Nucleus accumbens (tissue), 56 donors: ENCODE data around the gene FNDC1.
"Not testable (repeated sequence)": the region's sequence is repeated elsewhere in the genome, so short reads cannot be mapped to it uniquely, and the experiment has no call there.

Experiments
- DNase-seq, 56 donors: peaks; one replicate each; lab custom pipeline; 2025; lab: John Stamatoyannopoulos, UW

Gene FNDC1

GRCh38 chr6:159169193-159169555 is at the start of gene FNDC1:
Gene FNDC1, plus strand, starts transcription at chr6:159169400. Its CDS starts 197 bp downstream, at chr6:159169597.
- peak in 3 of 56 donors; percentile 2 to 49 (median 10) for DNase-seq

DNA sequence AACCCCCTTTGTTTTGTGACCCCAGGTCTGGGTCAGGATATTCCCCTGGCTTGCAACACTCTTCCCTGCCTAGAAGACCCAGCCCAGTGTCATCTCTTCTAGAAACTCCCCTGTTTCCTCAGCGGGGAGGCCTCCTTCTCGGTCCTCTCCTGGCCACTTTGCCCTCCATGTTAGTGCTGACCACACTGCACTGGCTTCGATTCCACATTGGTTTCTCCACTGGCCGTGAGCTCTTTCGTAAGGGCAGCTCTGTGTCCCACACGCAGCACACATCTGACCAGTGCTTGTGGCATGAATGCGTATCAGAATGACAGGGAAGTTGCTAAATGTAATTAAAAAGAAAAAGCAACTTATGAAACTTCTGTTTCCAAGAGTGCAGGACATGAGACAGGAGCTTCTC is 49.4 kb upstream of the FNDC1 start:
- DNase-seq: peak in 1 of 56 donors; percentile 25

DNA sequence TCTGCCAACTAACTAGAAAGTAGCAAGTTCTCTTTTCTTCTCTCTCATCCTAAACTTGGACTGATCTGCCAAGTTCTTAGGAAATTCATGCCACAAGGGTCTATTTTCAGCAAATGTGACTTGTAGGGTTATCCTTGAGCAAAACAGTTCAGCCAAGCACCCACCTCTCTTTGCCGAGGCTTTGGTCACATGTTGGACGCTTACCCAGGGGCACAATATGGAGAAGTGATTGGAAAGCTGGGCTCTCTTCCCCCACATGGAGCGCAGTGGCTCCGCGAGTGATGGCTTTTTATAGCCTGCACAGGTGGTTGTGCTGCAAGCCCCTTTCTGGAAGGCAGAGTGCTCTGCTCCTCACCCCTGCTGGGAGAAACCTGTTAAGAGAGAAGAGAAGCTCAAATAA is 47.7 kb upstream of the FNDC1 start:
- DNase-seq: no peak

DNA sequence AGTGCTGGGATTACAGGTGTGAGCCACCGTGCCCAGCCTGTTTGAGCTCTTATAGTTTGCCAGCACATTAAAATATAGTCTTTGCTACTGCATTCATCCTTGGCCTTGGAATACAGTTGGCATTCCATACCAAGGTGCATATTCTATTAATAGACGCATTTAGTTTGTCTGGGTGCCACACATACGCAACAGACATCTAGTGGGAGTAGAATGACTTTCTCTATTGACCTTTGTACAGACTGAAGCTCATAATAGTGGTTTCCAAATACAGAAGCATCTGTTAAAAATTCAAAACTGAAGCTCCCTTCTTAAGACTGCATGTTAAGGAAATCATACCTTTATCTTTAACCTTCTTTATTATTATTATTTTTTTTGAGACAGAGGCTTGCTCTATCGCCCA is 46.7 kb upstream of the FNDC1 start:
- no peak for DNase-seq

DNA sequence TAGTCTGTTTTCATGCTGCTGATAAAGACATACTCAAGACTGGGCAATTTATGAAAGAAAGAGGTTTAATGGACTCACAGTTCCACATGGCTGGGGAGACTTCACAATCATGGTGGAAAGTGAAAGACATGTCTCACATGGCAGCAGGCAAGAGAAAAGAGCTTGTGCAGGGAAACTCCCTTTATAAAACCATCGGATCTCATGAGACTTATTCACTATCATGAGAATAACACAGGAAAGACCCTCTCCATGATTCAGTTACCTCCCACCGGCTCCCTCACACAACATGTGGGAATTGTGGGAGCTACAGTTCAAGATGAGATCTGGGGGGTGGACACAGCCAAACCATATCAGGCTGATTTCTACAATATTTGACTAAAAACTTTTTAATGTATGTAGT is 45.4 kb upstream of the FNDC1 start:
- not testable (repeated sequence) for DNase-seq

DNA sequence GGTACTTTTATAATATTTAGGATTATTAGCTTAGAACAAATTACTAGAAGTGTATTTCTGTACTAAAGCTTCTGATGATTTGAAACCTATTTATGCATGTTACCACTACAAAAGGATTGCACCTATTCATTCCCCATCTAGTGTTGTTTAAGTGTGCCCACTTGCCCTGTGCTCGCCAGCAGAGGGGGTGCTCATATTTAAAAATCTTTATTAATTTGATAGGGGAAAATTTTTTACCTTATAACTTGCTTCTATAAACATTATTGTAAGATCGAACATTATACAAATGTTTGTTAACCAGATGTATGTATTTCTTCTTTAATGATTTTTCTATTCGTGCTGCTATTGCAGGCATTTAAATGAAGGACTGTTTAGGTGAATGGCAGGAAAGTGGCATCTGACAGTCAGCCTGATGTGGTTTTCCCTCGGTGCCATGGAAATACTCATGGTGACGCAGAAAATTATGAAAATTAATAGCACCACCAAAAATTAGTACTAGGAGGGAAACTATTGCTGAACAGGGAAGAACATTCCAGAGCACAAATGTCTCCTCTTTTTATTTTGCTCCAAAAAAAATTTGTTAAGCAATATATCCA is 44.1 kb upstream of the FNDC1 start:
- DNase-seq: no peak

GRCh38 chr6:159125951-159126352 is 43.2 kb upstream of the FNDC1 start:
- DNase-seq: peak in 54 of 56 donors; percentile 9 to 97 (median 84)

- DNase-seq: peak in 13 of 56 donors; percentile 13 to 71 (median 33)
Measured at GRCh38 chr6:159126590-159126989, 42.6 kb upstream of the FNDC1 start.

DNA sequence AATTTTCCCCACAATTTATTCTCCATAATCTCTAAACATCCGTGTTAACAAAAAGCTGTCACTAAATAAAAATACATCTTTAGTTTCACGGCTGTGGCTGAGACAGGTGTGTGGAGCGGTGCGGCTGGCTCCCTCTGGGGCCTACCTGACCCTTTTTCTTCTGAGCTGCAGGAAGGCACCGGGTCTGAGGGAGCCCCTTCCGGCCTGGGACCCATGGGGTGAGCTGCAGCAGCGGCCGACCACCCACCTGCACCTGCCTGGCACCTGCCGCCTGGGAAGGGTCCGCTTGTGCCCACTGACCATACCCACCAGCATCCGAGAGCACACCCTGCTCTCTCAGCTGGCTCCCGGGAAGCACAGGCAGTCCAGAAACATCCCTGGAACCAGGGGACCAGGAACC is 41.5 kb upstream of the FNDC1 start:
- no peak for DNase-seq

GRCh38 chr6:159128978-159129377 is 40.2 kb upstream of the FNDC1 start:
- no peak for DNase-seq

DNA sequence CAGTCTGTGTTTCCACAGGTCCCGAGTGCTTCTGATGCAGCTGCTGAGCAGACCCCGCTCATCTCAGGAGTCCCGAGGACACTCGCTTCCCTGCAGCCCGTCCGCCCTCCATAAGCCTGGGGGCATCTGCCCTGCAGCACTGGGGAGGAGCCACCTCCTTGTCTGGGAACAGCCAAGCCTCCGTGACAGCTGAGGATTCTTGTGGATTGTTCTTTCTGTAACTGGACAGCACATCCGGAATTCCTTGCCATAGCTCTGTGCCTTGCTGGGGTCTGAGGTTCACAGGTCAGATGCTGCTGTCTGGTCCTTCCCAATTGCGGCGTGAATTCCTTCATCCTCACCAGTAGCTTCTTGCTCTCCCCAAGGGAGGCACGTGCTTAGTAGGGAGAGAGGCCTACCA is 38.4 kb upstream of the FNDC1 start:
- DNase-seq: no peak

DNA sequence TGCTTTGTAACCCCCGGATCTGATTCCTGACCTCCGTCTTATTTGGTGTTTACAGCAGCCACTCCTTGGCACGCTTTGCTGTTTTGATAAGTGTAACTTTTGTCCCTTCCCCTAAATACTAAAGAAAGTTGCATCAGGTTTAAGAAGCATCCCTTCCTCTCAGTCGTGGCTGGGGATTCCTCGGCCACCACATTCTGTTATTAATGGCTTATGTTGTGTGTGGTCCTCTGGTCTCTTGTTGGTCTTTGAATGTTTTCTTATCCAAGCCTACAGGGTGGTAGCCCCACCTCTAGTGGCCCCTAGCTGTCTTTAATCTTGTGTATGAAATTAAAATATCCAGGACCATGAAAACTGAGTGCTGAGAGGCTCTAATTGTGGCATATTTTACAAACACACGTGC is 37.5 kb upstream of the FNDC1 start:
- DNase-seq: no peak

DNA sequence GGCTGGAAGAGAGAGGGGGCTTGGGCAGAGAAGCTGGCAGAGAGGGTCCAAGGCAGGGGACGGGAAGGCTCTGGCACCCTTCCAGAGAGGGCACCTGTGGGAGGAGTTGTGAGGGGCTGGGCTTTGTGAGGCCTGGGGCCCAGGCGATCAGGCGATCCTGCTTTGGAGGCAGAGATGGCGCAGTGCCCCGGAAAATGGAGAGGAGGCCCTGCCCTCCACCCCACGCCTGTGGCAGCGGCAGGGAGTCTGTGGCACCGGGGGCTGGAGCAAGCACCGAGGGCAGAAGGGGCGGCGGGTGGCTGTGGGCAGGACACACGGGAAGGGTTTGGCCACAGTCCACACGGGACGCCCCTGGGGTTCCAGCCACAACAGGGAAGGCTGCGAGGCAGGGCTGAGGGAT is 36.5 kb upstream of the FNDC1 start:
- DNase-seq: no peak

DNA sequence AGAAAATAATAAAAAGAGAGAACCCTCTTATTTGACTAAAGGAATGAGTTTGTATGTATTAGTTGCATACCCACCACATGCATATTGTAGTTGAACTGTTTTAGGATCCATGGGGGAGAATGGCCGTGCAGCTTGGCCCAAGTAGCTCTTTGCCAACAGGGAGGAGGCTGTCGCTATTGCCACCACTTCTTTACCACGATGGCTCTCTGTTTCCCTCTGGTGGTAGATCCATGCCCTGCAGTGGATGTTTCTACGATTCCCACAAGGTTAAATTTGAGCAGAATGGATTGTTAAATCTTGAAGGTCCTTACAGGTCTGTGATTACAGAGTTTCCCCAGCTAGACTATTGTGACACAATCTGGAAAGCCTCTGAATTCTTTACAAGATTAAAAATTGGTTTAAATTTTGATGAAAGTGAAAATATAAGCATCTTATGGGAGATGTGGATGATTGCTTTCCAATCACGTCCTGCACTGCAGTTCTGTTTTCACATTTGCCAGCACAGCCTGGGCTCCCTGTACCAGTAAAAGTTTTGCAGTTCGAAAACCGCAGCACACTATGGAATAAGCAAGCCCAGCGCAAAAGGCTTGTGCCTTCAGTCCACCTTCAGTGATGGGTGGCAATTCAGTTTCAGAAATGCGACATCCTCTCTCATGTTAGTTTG is 34.4 kb upstream of the FNDC1 start:
- DNase-seq: peak in 46 of 56 donors; percentile 10 to 87 (median 50)

- DNase-seq: no peak
Measured at GRCh38 chr6:159137676-159138075, 31.5 kb upstream of the FNDC1 start.

GRCh38 chr6:159142531-159142930 is 26.7 kb upstream of the FNDC1 start:
- DNase-seq: no peak

GRCh38 chr6:159148641-159149040 is 20.6 kb upstream of the FNDC1 start:
- no peak for DNase-seq

- DNase-seq: no peak
Measured at GRCh38 chr6:159149641-159150040, 19.6 kb upstream of the FNDC1 start.

DNA sequence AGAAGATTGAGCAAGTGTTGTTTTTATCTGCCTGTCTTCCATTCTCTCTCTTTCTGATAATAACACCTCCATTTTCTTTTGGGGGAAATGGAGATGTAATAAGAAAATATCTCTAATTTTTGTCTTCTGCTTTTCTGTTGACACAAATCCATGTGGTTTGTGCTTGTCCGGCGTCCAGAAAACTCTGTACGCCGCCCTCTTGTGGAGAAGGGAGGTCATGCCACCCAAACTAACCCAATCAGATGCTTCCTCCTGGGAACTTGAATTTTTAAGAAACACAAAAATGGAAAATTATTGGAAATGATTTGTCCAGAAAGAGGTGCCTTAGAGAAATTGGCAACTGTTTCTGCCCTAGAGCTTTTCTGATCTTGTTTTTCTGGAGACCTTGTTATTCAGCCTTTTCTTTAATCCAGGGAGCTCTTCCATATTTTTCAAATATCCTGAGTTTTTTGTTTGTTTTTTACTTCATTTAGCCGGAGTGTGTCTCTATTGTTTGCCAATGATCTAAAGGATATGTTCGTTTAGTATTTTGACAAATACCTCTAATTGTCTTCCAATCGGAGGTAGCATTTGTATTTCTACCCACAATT is 17.8 kb upstream of the FNDC1 start:
- peak in 14 of 56 donors; percentile 2 to 51 (median 15) for DNase-seq

DNA sequence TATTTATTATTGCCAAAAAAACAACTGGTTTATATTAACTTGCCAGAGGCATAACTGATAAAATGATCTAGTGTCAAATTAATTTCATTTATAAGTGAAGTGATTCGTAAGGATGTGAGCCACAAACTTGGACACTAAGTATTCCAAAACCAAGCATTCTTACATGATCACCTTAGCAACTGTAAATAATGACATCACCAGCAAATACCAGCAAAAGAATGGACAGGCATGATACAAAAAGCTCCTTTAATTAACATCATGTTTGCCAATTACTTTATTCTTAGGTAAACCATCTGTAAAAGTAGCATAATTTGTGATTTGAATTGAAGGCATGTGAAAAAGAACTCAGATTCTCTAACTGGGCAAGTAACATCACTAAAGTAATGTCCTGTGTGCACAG is 17.2 kb upstream of the FNDC1 start:
- no peak for DNase-seq

- DNase-seq: no peak
Measured at GRCh38 chr6:159152782-159153181, 16.4 kb upstream of the FNDC1 start.

- DNase-seq: no peak
Measured at GRCh38 chr6:159155679-159156078, 13.5 kb upstream of the FNDC1 start.
